Left lung (tissue), 10 donors: ENCODE results near the gene TBC1D10A. TPM values are rescaled to one million over a fixed set of nuclear protein-coding genes. Genes with fewer than 3 reads are reported as not detected.

ENCODE experiments used
- ATAC-seq: fragments of 200-7000 bp; cut with Tn5 transposase; one replicate; pipeline ENCODE4 v1.9.1; 2020; ENCODE audit warnings: moderate library complexity
- DNase-seq, 4 donors: peaks; one replicate each; pipeline ENCODE4 v3.0.0-alpha.2; 2013 to 2020
- H3K27ac ChIP-seq, 2 donors: fragments of 200-600 bp; sonication (generic) in 1 of 2; one replicate each; pipeline versions ENCODE4 v1.5.0 to v1.8.0; 2020 to 2021
- H3K27me3 ChIP-seq, 2 donors: fragments of 200-600 bp; sonication (generic) in 1 of 2; one replicate each; pipeline versions ENCODE4 v1.5.0 to v1.8.0; 2020 to 2021
- H3K36me3 ChIP-seq, 2 donors: fragments of 200-600 bp; sonication (generic) in 1 of 2; one replicate each; pipeline versions ENCODE4 v1.5.0 to v1.8.0; 2020 to 2021
- H3K4me1 ChIP-seq, 2 donors: fragments of 200-600 bp; one replicate each; pipeline ENCODE4 v1.8.0; 2021
- H3K4me3 ChIP-seq, 2 donors: fragments of 200-600 bp; sonication (generic) in 1 of 2; one replicate each; pipeline versions ENCODE4 v1.5.0 to v1.8.0; 2020 to 2021; ENCODE audit warnings: mild to moderate bottlenecking in 1 of 2
- H3K9me3 ChIP-seq, 2 donors: fragments of 200-600 bp; sonication (generic) in 1 of 2; one replicate each; pipeline versions ENCODE4 v1.5.0 to v1.8.0; 2020 to 2021
- CTCF ChIP-seq, 2 donors: fragments of 200-600 bp; sonication (generic) in 1 of 2; IDR thresholded peaks; one replicate each; pipeline versions ENCODE4 v1.5.0 to v1.8.0; 2021; ENCODE audit warnings: antibody characterized with exemption in 2 of 2
- intact Hi-C, 2 donors: fragments of 100-400 bp; cut with DNase I; formaldehyde crosslinking; loops; one replicate each; pipeline versions ENCODE4 v1.11.2 to v1.14.2; 2022
- polyA plus RNA-seq, 6 donors: library from polyadenylated mRNA; unstranded; fragments of 120-200 nt; gene quantifications; one replicate each; pipeline ENCODE4 v1.2.1, GENCODE V29; 2013; ENCODE audit not compliant: insufficient read length in 6 of 6
- total RNA-seq, 2 donors: library from RNA; stranded (reverse); fragmentation: NEBNext Ultra II Directional; extraction: Animal tissue kit (Norgen Biotek cat#: 25700); gene quantifications; one replicate each; pipeline ENCODE4 v1.2.1, GENCODE V29; 2021
- donor health status: DM: no; HTN: yes; CAD: no.
- donor health status: DM: no; HTN: no; CAD: no.

Gene TBC1D10A
- total and polyA plus RNA-seq, 8 donors: 15.4 to 25.4 (median 18.2) TPM

- peak overlapping the region in 1 of 2 donors; percentile 13 for H3K27ac ChIP-seq
- peaks cover 6 to 60% of the 10 kb centered on the region in 2 donors for H3K4me1 ChIP-seq
- H3K27me3 ChIP-seq: no peaks in the 10 kb centered on the region
- peaks cover 0 to 12% of the 10 kb centered on the region in 2 donors for H3K36me3 ChIP-seq
- ATAC-seq: no peak
- TF ChIP-seq CTCF (IDR thresholded peaks at IDR 0.05): no peak
- intact Hi-C loops: loop anchor here in 1 of 2 donors (10.0 kb wide), 1 partner anchor 102 kb away; the partner anchor contains the start of gene RNF215
- no peak overlapping the region for H3K4me3 ChIP-seq
- peak in 1 of 4 donors; percentile 71 for DNase-seq
- no peaks in the 10 kb centered on the region for H3K9me3 ChIP-seq
Observed at GRCh38 chr22:30282616-30283046, 44.1 kb downstream of the TBC1D10A start.

DNA sequence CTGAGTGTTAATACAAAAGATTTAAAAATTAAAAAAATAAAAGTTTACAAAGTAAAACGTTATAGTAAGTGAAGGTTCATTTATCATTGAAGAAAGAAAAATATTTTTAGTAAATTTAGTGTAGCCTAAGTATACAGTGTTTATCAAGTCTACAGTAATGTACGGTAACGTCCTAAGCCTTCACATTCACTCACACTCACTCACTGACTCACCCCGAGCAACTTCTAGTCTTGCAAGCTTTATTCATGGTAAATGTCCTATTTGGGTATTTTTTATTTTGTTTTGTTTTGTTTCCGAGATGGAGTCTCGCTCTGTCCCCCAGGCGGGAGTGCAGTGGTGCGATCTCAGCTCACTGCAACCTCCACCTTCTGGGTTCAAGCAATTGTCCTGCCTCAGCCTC is 46.2 kb downstream of the TBC1D10A start:
- DNase-seq: no peak
- H3K27ac ChIP-seq: no peak overlapping the region
- intact Hi-C loops: loop anchor here in 1 of 2 donors (10.0 kb wide), 1 partner anchor 104 kb away; the partner anchor contains the start of gene RNF215
- H3K36me3 ChIP-seq: peaks cover 0 to 10% of the 10 kb centered on the region in 2 donors
- no peaks in the 10 kb centered on the region for H3K27me3 ChIP-seq
- no peak for ATAC-seq
- no peaks in the 10 kb centered on the region for H3K9me3 ChIP-seq
- TF ChIP-seq CTCF (IDR thresholded peaks at IDR 0.05): no peak
- no peak overlapping the region for H3K4me3 ChIP-seq
- peaks cover 8 to 66% of the 10 kb centered on the region in 2 donors for H3K4me1 ChIP-seq

GRCh38 chr22:30279932-30280331 is 46.8 kb downstream of the TBC1D10A start:
- Histone ChIP-seq H3K36me3 (peaks cover 0 to 4% of the 10 kb centered on the region in 2 donors), H3K27ac (no peak overlapping the region), H3K4me1 (peaks cover 8 to 70% of the 10 kb centered on the region in 2 donors), H3K4me3 (no peak overlapping the region), H3K27me3 (no peaks in the 10 kb centered on the region), H3K9me3 (no peaks in the 10 kb centered on the region)
- ATAC-seq: no peak
- no peak for DNase-seq
- no peak for TF ChIP-seq CTCF (IDR thresholded peaks at IDR 0.05)
- intact Hi-C loops: loop anchor here in 1 of 2 donors (10.0 kb wide), 1 partner anchor 105 kb away; the partner anchor contains the start of gene RNF215

DNA sequence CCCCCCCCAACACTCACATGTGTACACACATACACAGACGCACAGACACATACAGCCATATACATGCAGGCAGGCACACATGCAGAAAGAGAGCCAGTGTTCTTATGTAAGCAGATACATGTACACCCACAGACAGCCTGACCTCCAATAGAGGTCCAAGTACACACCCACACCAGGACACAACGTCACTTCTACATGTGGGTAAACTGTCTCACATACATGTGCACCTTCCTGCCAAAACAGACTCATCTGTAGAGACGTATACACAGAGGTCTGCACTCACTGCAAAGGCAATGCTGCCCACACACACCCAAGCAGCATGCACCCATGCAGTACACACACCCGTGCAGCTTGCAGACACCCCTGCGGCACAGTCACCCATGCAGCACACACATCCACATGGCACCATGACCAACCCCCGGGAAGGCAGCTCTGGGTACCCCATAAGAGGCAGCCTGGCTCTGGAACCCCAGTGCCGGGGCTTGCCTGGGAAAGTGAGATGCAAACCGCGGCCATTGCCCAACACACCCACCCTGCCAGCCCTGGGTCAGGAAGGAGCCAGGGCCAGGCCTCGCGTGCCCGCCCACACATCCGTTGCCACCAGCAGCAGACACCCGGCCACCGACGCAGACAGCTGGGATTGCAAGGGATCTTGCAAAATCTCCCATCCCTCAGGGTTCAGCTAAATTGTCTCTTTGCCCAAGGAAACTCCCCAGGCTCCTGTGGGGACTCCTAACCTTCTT is 47.5 kb downstream of the TBC1D10A start:
- no peaks in the 10 kb centered on the region for H3K27me3 ChIP-seq
- H3K36me3 ChIP-seq: peaks cover 0 to 2% of the 10 kb centered on the region in 2 donors
- peak; percentile 63 for ATAC-seq
- no peak for TF ChIP-seq CTCF (IDR thresholded peaks at IDR 0.05)
- H3K4me1 ChIP-seq: peaks cover 8 to 70% of the 10 kb centered on the region in 2 donors
- DNase-seq: peak in 2 of 4 donors; percentile 88 to 94
- no peak overlapping the region for H3K4me3 ChIP-seq
- peak overlapping the region in 1 of 2 donors; percentile 13 for H3K27ac ChIP-seq
- intact Hi-C loops: no loop called here
- H3K9me3 ChIP-seq: no peaks in the 10 kb centered on the region
